ENCODE measurements around the gene TMEM11.
A peak's percentile ranks its signal among the peaks of the same experiment; 100 is the strongest.

The TMEM11 gene

GRCh38 chr17:21214015-21214776 lies at the start of gene TMEM11:
Gene TMEM11, minus strand, starts transcription at chr17:21214161. Its CDS starts 9 bp downstream, at chr17:21214152.
- DNase-seq: peak; percentile 98

GRCh38 chr17:21263376-21263775 lies 49.4 kb upstream of the TMEM11 start:
- no peak for DNase-seq

GRCh38 chr17:21262259-21262993 lies 48.5 kb upstream of the TMEM11 start:
- no peak for DNase-seq

GRCh38 chr17:21258593-21258992 lies 44.6 kb upstream of the TMEM11 start:
- DNase-seq: no peak

GRCh38 chr17:21253646-21254441 lies 39.9 kb upstream of the TMEM11 start:
- no peak for DNase-seq

- peak; percentile 85 for DNase-seq
Observed at GRCh38 chr17:21252796-21253645, 39.1 kb upstream of the TMEM11 start, which contains the start of gene NATD1. Gene NATD1, minus strand, starts transcription at chr17:21253410. Its CDS starts 146 bp downstream, at chr17:21253264.

GRCh38 chr17:21252289-21252795 lies 38.4 kb upstream of the TMEM11 start:
- no peak for DNase-seq

- no peak for DNase-seq
Observed at GRCh38 chr17:21251337-21252010, 37.5 kb upstream of the TMEM11 start.

- no peak for DNase-seq
Observed at GRCh38 chr17:21250854-21251253, 36.9 kb upstream of the TMEM11 start.

GRCh38 chr17:21249920-21250703 lies 36.2 kb upstream of the TMEM11 start:
- no peak for DNase-seq

- DNase-seq: no peak
Observed at GRCh38 chr17:21249086-21249795, 35.3 kb upstream of the TMEM11 start.

GRCh38 chr17:21248500-21248899 lies 34.5 kb upstream of the TMEM11 start:
- DNase-seq: no peak

- DNase-seq: no peak
Observed at GRCh38 chr17:21247552-21248258, 33.7 kb upstream of the TMEM11 start.

GRCh38 chr17:21246698-21247097 lies 32.7 kb upstream of the TMEM11 start:
- DNase-seq: no peak

- DNase-seq: no peak
Observed at GRCh38 chr17:21245639-21246084, 31.7 kb upstream of the TMEM11 start.

- DNase-seq: no peak
Observed at GRCh38 chr17:21243516-21244303, 29.7 kb upstream of the TMEM11 start.

- DNase-seq: no peak
Observed at GRCh38 chr17:21242780-21243515, 29.0 kb upstream of the TMEM11 start.
